Panc1 (cell line): ENCODE measurements around the gene TPGS1.

Source experiments
- CTCF ChIP-seq: fragments of 450-650 bp; IDR thresholded peaks from 2 replicates; pipeline ENCODE4 v1.5.1; 2017; ENCODE audit warnings: mild to moderate bottlenecking
- TCF7L2 ChIP-seq: IDR thresholded peaks from 2 replicates; pipeline ENCODE4 v1.6.1; 2011; ENCODE audit warnings: mild to moderate bottlenecking, low read depth, low read length, inconsistent platforms

DNA sequence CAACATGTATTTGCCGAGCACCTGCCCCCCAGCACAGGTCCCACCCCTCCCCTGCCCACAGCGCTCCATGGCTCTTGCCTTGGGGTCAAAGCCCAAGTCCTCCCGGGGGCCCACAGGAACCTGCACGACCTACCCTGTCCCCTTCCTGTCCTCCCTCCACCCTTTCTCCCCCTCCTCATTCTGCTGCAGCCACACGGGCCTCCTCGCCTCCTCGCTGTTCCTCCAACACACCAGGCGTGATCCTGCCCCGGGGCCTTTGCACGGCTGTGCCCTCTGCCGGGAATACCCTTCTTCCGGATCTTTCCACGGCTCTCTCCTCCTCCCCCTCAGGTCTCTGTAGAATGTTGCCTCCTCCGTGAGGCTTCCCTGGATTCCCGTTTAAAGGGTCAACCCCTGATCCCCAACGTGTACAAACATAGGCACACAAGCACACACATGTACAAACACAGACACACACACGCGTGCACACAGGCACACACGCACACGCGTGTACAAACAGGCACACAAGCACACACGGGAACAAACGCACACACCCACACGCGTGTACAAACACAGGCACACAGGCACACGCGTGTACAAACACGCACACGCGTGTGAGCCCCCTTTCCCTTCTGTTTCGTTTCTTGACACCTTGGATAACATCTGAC lies 8.2 kb upstream of the TPGS1 start:
- TF ChIP-seq CTCF (no peak), TCF7L2 (no peak)
